H4 (cell line): ENCODE measurements around the gene CDHR1. TPM values are rescaled to one million over a fixed set of nuclear protein-coding genes. Genes with fewer than 3 reads are reported as not detected.
"Not testable (repeated sequence)": the region's sequence is repeated elsewhere in the genome, so short reads cannot be mapped to it uniquely, and the experiment has no call there.

Source experiments
- DNase-seq: peaks from one replicate; pipeline ENCODE4 v3.0.0-alpha.2; 2015; ENCODE audit warnings: low spot score
- total RNA-seq: library from RNA; depleted of rRNA; stranded (reverse); fragments of >200 nt; shearing (Covaris generic); gene quantifications from 2 replicates; pipeline ENCODE4 v1.2.3, GENCODE V29; 2014; rRNA removed

The CDHR1 gene
- 0.29 and 0.37 TPM in 2 replicates for total RNA-seq

DNA sequence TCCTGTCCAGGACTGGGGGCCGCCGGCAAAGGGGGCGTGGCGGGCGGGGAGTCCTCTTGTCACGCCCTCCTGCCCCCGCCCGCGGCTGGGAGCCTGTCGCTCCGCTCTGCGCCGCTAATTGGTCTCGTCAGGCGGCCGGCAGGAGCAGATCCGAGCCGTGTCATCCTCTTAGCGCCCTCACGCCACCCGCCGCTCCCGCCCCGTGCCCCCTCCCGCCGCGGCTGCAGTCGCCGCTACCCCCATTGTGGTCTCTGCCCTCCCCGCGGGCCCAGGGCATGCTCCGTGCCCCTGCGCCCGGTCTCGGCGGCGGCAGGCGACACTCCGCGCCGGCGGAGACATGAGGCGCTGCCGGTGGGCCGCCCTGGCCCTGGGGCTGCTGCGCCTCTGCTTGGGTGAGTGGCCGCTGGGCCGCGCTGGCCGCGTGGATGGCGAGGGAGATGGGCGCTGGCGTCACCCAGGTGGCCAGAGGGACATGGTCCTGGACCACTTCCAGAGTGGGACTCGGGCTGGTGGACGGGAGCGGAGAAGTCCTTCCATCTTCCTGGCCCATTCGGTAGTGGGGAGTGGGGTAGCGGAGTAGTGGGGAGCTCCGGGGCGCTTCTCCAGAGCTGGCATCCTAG lies at the start of gene CDHR1:
CDHR1 (plus strand) TSS at position 114 of the 620 bp plus-strand sequence; CDS start at position 338, 224 bp downstream.
- no peak for DNase-seq

DNA sequence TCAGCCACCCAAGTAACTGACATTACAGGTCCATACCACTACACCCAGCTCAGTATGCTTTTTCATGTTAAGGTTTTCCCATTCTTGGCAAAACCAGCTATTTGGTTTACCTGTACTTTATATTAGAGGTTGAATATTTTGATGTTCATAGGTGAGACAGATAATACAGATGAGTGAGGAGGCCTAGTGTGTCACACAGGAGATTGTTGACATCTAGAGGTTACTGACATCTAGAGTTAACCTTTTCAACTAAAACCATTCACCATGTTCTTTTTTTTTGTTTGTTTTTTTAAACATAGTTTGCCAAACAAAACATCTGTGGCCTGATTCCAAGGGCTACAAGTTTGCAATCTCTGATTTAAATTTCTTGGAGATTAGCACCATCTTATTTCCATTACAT lies 47.0 kb upstream of the CDHR1 start:
- no peak for DNase-seq

DNA sequence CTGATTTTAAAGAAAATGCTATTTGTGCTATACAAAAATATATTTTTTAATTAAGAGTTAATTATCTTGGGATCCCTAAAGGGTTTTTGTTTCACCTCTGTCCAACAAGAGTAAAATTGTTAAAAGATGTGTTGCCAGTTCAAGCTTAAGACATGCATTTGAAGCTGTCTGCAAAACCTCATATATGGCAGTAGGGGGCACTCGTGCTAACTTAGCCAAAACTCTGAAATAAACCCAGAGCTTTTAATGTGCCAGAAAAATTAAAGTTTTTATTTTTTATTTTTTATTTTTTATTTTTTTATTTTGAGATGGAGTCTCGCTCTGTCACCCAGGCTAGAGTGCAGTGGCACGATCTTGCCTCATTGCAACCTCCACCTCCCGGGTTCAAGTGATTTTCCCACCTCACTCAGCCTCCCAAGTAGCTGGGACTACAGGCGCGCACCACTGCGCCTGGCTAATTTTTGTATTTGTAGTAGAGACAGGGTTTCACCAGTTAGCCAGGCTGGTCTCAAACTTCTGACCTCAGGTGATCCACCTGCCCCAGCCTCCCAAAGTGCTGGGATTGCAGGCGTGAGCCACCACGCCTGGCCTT lies 46.2 kb upstream of the CDHR1 start:
- DNase-seq: peak; percentile 33

DNA sequence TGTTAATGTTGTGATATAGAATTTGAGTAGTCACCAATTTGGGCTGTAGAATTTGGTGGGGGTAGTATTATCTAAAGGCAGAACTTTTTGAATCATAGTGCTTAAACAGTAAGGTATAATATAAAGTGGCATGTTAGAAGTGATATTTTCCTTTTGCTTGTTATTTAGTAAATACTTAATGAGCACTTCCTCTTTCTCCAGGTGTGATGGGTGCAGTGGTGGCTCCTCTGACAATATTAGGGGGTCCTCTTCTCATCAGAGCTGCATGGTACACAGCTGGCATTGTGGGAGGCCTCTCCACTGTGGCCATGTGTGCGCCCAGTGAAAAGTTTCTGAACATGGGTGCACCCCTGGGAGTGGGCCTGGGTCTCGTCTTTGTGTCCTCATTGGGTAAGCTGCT lies 44.5 kb upstream of the CDHR1 start:
- DNase-seq: no peak

DNA sequence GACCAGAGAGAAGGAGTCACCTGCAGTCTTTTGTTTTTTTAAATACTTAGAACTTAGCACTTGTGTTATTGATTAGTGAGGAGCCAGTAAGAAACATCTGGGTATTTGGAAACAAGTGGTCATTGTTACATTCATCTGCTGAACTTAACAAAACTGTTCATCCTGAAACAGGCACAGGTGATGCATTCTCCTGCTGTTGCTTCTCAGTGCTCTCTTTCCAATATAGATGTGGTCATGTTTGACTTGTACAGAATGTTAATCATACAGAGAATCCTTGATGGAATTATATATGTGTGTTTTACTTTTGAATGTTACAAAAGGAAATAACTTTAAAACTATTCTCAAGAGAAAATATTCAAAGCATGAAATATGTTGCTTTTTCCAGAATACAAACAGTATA lies 41.6 kb upstream of the CDHR1 start:
- no peak for DNase-seq

DNA sequence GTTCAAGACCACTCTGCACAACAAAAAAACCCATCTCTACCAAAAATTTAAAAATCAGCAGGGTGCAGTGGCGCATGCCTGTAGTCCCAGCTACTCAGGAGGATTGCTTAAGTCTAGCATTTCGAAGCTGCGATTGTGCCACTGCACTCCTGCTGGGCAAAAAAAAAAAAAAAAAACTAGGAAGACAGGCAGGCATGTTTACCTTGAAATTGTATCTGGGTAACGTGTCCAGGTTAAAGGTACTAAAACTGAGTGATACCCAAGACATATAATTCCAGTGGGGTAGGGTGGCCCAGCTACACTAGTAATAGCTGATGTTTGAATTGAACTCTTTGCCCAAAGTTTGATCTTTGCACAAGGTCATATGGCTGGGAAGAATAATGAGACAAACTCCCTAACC lies 38.8 kb upstream of the CDHR1 start:
- DNase-seq: no peak

DNA sequence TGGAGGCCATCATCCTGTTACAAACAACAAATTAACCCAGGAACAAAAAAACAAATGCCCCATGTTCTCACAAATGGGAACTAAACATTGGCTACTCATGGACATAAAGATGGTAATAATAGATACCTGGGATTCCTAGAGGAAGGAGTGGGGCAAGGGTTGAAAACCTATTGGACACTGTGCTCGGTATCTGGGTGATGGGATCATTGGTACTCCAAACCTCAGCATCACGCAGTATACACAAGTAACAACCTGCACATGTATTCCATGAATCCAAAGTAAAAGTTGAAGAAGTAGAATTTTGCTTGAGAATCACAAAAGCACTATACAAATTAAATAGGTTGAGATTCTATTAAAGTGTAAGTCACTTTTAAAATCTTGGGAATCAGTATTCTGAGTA lies 38.3 kb upstream of the CDHR1 start:
- no peak for DNase-seq

DNA sequence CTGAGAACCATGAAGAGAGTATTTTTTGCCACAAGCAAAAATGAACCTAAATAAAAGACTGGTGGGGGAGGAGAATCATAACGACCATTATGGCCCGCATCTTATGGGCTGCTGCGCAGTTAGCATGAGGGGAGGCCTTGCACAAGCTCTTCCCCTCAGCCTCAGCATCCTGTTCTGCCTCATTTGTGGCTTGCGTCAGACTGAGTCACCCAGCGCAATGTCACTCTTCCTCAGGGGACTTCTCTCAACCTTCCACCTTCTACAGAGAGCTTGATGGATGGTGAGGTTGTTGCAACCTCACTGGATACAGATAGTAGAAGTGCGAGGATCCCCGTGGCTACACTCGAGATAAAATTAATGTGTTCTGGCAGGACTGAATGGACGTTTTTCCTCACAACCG lies 37.6 kb upstream of the CDHR1 start:
- no peak for DNase-seq

DNA sequence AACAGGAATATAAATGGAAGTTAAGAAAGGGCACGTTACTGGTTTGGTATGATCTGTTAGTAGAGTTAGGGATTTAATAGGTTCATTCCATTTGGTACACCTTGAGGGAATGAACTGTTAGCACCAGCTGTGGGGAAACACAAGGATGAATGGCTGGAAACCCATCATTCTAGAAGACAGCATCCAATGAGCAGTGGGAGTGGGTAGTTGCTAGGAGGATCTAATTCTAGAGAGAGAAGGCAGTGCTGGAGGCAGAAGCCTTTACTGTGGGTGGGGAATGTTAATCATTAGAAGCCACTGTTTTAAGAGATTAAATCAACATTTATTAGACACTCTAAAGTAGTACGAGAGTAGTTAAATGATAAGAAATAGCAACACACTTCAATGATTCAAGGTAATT lies 36.3 kb upstream of the CDHR1 start:
- no peak for DNase-seq

DNA sequence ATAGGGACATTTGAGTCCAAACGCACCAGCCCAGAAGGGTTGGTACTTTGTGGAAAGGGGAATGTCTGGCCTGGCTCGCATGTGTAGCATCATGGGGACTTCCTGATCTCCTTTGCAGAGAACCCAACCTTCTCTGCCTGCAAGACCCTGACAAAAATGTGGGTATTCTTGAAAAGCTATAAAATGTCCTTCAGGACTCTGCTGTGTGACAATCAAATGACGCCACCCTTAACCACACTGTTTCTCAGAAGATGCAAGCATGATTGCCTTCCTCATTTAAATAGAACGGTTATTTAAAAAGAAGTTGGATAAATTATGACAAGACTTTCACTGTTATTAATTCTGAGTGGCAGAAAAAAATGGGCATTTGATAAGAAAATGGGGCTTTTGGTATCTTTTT lies 35.8 kb upstream of the CDHR1 start:
- DNase-seq: no peak

DNA sequence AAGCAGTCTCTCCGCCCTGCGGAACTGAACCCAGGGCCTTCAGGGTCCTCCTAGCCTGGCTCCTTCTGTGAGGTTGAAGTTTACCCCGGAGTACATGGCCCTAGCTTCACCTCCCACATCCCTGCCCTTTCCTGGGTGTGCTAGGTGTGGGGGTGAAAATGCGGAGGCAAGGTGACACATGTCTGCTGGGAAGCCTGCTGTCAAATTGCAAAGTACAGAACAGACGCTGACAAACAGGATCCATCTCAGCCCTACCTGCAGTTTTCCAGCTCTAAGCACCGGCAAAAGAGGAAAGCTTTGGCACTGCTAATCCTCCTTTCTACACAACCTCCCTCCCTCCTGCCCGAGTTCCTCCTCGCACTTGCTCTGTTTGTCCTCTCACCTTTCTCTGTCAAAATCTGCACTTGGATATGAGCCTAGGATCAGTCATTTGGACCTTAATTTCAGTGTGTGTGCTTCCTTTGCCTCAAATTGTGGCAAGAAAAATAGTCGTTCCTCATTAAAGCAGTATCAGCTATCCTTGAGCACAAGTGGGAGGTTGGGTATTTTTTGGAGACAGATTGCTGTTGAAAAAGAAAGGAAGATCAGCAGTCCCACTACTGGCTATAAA lies 35.2 kb upstream of the CDHR1 start:
- no peak for DNase-seq

DNA sequence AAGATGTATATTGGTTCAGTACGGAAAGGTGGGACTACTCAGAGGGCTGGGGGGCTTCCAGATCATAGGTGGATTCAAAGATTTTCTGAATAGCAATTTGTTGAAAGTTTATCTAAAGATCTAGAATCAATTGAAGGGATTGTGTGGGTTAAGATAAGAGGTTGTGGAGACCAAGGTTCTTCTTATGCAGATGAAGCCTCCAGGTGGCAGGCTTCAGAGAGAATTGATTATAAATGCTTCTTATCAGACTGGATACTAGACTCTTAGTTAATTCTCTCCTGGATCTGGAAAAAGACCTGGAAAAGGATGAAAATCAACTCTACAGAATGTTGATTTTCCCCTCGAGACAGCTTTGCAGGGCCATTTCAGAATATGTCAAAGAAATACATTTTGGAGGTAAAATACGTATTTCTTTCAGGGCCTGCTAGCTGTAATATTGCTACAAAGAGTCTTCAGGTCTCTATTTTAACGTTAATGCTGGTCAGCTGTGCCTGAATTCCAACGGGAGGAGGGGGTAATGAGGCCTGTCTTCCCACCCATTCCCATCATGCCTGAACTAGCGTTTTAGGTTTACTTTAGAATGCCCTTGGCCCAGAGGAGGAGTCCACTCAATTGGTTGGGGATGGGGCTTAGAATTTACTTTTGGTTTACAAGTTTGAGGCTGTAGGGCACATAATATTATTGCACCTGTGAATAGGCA lies 33.5 kb upstream of the CDHR1 start:
- no peak for DNase-seq

DNA sequence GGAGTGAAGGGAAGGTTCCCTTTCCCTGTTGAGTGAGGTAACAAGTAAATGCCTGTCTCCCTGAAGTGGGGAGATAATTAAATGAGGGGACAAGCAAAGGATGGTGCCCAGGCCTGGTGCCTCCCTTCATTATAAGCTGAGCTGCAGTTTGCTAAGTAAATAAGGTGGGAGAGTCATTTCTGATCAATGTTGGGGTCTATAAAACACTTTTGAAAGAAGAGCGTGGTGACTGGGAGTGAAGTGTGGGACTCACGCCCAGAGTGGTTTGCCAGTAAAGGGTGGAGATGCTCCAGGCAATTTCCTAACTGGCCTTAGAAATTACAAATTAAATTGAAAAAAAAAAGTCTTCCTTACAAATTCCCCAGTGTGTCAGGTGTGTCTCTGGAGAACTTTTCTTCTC lies 30.3 kb upstream of the CDHR1 start:
- DNase-seq: no peak

DNA sequence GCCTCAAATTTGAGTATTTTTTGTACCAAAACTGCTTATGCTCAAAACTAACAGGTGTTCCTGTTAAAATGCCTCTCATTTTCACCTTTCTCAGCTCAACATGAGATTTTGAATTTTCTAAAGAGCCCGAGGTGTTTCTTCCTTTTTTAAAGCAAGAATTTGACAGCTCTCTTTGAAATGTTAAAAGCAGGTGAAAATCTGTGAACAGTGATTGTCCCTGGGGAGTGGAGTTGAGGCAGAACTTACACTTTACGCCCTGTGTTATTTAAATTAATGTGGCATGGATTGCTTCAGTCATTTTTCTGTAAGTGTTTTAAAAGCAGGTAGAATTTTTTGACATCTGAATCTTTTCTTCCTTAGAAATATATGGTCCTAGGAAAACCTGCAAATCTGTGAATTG lies 29.9 kb upstream of the CDHR1 start:
- no peak for DNase-seq

DNA sequence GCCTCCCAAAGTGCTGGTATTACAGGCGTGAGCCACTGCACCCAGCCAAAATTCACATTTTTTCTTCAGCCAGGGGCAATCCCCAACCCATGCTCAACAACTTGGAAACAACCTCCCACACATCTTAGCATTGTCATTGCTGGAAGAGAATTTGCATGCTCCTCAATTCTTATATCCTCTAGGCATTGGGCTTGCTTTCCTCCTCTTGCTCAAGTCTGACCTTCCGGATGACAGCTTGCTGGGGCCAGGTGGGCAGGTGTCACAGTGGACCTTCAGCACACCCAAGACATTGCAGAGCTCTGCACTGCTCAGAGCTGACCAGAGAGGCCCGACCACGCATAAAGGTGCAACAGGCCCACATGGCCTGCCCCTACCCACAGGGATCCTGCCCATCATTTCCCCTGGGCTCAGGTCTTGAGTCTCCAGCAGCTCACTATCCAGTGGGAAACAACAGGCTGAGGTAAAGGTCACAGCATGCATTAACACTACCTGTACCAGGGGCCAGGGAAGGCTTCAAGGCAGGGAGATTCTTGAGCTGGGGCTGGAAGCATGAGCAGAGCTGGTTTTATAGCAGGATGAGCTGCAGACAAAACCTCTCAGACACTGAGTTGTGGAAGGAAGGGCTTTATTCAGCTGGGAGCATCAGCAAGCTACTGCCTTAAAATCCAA lies 27.6 kb upstream of the CDHR1 start:
- no peak for DNase-seq

DNA sequence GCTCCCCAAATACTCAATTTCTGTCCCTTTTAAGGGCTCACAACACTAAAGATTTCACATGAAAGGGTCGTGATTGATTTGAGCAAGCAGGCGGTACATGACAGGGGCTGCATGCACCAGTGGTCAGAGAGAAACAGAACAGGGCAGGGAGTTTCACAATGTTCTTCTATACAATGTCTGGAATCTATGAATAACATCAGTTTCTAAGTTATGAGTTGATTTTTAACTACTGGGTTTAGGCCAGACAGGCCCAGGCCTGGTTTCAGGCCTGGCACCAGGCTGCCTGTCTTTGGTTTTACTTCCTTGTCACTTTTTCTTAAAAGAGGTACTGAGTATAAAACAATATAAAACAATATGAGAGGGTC lies 27.1 kb upstream of the CDHR1 start:
- DNase-seq: not testable (repeated sequence)

DNA sequence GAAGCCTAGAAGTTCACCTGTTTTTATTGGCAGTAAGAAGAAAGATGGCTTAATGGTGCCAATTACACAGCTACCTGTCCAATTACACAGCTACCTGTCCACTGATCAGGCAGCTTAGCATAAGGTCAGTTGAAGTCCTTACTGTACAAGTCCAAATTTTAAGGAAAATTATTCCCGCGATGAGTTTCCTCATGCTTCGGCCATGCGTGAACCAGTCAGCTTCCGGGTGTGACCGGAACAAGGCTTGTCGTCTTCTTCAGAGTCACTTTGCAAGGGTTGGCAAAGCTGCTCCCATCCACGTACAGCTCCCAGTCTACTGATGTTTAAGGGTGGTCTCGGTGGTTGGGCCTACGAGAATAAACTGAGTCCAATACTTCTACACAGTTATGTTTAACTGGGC lies 26.0 kb upstream of the CDHR1 start:
- DNase-seq: not testable (repeated sequence)

DNA sequence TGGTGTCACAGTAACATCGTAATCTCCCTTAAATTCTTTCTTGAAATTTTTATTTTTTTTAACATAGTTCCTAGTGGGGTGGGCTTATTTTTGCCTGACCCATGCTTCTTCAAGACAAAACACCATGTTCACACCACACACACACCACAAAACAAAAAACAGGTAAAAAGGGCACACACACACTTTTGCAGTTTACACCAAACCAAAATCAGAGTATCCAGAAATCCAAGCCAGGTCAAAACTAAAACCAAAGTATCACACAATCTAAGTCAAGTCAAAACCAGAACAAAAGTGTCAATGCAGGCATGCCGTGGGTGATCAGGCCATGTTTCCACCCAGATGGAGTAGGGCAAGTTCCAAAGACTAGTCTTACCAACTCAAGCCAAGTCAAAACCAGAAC lies 23.1 kb upstream of the CDHR1 start:
- DNase-seq: not testable (repeated sequence)

DNA sequence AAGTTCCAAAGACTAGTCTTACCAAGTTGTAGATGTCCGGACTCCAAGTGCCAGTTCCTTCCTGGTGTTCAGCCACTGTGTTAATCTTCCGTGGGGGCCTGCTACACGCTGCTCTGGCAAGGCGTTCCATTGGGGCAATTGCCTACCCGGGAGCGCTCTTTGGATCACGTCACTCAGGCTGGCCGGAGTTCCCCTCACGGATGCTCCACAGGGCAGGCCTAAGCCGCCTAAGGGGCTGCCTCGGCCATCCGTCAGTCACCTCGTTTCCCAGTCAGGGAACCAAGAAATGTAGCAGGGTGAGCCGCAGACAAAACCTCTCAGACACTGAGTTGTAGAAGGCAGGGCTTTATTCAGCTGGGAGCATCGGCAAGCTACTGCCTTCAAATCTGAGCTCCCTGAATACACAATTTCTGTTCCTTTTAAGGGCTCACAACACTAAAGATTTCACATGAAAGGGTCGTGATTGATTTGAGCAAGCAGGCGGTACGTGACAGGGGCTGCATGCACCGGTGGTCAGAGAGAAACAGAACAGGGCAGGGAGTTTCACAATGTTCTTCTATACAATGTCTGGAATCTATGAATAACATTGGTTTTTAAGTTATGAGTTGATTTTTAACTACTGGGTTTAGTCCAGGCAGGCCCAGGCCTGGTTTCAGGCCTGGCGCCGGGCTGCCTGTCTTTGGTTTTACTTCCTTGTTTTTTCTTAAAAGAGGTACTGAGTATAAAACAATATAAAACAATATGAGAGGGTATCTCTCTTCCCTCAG lies 22.5 kb upstream of the CDHR1 start:
- DNase-seq: not testable (repeated sequence)

DNA sequence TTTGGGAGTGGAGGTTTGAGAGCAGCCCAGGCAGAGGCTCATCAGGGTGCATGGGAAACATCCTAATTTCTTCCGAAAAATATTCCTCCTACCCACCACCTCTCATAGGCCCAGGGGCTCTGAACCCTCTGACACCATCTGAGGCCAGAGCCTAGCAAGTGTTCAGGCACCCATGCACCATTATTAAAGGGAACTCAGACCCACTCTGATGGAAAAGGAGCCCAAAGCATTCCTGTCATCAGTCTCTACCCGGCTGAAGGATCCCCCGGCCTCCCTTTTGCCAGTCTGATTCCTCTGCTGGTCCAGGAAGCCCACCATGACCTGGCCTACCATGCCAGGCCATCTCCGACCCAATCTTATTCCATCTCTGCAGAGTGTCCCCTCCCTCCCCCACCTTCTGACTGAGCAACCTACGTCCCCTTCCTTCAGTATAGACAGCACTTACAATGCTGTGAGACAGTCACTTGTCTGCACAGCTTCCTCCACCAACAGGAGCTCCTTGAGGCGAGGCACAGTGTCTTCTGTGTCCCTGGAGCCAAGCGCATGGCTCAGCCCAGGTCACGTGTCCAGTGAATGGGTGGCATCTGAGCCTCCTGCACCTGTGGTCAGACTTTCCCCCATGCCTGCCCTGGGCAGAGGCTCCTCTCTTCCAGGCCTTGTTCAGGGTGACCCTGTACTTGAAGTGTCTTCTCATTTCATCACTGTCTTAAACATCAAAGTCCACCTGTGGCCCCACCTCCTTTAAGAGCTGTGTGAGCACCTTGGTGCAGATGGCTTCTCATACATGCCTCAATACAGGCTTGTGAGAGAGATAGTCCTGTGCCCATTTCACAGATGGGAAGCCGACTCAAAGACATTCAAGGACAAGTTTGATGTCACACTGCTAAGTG lies 21.6 kb upstream of the CDHR1 start:
- DNase-seq: no peak

DNA sequence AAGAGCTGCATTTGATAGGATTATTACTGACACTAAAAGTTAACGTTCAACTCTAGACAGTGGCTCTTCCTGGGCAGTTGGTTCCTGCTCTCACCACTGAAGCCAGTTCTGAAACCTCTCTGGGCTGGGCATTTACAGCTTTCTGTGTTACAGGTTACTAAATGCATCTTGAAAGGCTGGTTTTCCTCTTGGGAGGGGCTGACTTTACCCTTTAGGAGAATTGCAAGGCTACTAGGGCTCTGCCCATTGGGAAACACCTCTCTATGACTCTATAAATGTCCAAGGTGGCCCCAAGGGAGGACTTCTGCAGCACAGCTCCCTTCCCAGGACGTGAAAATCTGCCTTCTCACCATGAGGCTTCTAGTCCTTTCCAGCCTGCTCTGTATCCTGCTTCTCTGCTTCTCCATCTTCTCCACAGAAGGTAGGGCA lies 20.8 kb upstream of the CDHR1 start, which contains the start of gene GPR15LG:
GPR15LG (plus strand) TSS at position 301 of the 429 bp plus-strand sequence; CDS start at position 352, 51 bp downstream.
- no peak for DNase-seq
